Measurements from ENCODE around the gene EGR2. TPM values are rescaled to one million over a fixed set of nuclear protein-coding genes. Genes with fewer than 3 reads are reported as not detected.

EGR2 gene
- total RNA-seq, 2 donors from 2014 or later: 43.0 to 54.5 TPM

DNA sequence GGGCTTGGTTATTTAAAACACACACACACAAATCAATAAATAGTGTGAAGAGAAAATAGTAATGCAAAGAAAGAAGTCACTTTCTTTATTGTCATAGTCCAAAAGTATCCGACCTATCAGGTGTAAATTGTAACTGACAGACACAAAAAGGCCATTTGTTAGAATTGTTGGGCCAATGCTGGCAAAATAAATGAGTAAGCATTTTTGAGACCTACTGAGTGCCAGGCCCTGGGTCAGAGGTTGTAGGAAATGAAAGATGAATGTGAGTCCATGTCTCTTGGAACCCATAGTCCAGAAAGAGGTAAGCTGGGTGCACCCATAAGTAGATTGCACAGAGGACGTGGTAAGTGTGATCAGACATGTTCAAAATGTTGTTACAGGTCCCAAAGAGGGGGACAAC lies 13.5 kb upstream of the EGR2 start:
- no peak for DNase-seq (ENCODE audit: low spot score in 2 of 2)
- no peaks in the 10 kb centered on the region for H3K36me3 Mint-ChIP-seq
- H3K27ac Mint-ChIP-seq: no peak overlapping the region
- ATAC-seq: no peak
- no peaks in the 10 kb centered on the region for H3K9me3 Mint-ChIP-seq

DNA sequence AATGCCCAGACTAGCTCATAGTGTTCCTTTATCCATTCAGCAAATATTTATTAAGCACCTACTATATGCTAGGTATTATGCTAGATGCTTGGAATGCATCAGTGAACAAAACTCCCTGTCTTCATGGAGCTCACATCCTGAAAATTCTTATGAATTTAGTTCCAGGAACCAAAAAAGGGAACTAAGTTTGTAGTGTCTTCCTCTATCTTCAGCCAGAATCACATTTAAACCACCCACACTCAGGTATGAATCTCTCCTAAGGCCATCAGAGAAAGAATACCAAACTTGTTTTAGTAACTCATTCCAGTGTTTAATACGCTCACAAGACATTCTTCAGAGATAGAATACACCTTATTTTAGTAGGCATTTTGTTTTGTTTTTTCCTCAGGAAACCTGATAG lies 10.1 kb upstream of the EGR2 start:
- no peak for ATAC-seq
- no peak for DNase-seq (ENCODE audit: low spot score in 2 of 2)
- no peak overlapping the region for H3K27ac Mint-ChIP-seq
- H3K36me3 Mint-ChIP-seq: no peaks in the 10 kb centered on the region
- H3K9me3 Mint-ChIP-seq: no peaks in the 10 kb centered on the region

DNA sequence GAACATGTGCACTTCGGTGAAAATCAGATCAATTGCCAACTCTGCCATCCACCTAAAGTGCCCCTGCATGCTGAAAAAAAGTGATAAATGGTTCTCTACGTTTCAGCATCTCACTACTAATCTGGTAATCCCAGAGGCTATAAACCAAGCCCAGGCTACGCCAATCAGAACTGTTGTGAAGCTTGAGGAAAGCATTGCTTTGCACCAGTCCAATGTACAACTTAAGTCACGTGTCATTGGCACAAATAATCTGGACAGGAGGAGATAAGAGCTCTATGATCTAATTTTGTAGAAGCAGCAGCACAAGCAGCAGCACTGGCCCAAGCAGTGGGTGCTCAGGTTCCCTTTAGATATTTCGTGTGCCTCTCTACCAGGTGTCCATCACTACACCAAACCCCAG lies 4.4 kb upstream of the EGR2 start:
- peaks cover 7 to 11% of the 10 kb centered on the region in 2 donors for H3K36me3 Mint-ChIP-seq
- H3K9me3 Mint-ChIP-seq: no peaks in the 10 kb centered on the region
- ATAC-seq: no peak
- no peak for DNase-seq (ENCODE audit: low spot score in 2 of 2)
- H3K27ac Mint-ChIP-seq: no peak overlapping the region

DNA sequence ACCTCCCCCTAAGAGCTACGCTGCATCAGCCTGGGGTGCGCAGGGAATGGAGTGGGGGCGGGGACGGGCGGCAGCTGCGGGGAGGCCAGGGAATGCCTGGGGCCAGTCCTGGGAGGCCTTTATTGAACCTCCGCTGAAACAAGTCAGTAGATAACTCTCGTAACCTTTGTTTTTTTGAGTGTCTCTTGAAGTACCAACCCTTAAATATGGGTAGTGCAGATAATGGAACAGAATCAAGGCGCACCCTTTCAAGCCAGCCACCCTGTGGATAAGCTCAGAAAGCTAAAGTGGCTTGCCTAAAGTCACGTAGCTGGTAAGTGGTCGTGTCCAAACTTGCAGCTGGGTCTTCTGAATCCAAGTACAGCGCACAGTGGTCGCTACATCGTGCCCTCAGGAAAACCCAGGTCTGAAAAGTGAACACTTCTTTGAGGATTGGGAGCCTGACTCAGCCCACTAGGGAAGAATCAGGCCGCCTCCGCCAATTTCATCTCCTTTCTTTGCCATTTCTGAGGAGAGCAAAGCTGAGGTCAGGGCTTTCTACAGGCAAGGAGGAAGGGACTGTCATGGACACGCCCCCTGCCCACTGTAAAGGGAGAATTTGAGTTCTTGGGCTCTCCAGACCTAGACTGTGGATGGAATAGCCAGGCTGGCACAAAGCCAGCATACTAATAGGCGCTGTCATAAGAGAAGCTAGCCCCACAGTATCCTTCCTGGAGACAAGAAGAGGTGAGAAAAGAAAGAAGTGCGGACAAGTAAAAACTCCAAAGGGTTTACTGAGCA lies 3.2 kb upstream of the EGR2 start:
- H3K36me3 Mint-ChIP-seq: peaks cover 16 to 20% of the 10 kb centered on the region in 2 donors
- no peak for ATAC-seq
- no peak overlapping the region for H3K27ac Mint-ChIP-seq
- no peaks in the 10 kb centered on the region for H3K9me3 Mint-ChIP-seq
- no peak for DNase-seq (ENCODE audit: low spot score in 2 of 2)

DNA sequence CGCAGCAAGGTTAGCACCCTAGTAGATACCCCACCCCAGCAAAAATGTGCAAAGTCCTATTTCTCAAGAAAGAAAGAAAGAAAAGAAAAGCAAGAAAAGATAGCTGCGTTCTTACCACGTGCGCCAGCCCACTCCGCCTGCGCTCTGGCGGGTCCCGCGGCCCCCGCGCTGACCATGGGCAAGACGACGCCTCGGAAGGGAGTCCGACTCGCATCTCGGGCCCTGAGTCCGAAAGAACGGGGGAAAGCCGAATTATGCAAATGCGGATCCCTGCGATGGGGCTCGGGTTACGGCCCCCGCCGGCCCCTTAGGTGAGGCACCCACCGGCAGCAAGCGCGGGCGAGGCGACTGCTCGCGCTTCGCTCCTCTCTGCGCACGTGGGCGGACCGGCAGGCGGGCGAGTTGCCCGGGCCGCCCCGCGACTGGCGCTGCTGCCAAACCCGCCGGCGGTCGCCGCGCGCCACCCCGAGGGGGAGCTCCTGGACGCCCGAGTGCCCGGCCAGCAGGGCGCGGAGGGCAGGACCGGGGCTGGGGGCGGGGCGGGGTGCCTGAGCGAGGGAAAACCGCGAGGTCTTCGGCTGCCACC lies 2.4 kb upstream of the EGR2 start:
- no peak for ATAC-seq
- Mint-ChIP-seq H3K27ac (peak overlapping the region in 1 of 2 donors; percentile 99), H3K36me3 (peaks cover 24 to 29% of the 10 kb centered on the region in 2 donors), H3K9me3 (no peaks in the 10 kb centered on the region)
- peak; percentile 55 to 66 for DNase-seq (ENCODE audit: low spot score in 2 of 2)

DNA sequence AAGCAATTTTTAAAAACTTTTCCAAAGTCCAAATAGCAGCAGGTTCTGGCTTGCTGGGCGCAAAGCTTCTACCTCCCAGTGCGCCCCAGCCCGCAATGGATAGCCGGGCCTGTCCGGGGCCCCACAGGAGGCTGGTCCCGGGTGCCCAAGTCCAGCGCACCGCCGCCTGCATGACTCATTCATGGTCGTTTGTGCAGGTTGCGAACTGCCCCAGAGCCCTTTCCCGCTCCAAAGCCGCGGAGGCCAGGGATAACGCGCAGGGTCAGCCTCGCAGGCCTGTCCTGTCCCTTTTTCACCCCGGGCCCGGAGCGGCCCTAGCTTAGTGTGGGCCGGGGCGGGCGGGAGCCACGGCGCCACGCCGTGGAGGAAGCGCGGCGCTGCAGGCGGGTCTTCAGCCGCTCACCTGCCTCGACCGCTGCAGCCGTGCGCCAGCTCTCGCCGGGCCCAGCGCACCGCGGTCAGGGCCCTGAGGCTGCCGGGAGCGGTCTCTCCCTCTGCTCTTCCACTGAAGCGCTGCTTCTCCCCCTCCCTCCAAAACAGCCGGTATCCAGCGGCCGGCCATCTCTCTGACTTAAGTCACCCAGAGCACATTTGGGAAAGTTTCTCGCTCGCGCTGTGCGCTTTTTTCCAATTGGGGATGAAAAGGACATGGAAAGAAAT lies 1.7 kb upstream of the EGR2 start:
- peak overlapping the region; percentile 99 for H3K27ac Mint-ChIP-seq
- DNase-seq (ENCODE audit: low spot score in 2 of 2) (peak; percentile 69 to 86), ATAC-seq (peak; percentile 34 to 41)
- no peaks in the 10 kb centered on the region for H3K9me3 Mint-ChIP-seq
- H3K36me3 Mint-ChIP-seq: peaks cover 30 to 35% of the 10 kb centered on the region in 2 donors

DNA sequence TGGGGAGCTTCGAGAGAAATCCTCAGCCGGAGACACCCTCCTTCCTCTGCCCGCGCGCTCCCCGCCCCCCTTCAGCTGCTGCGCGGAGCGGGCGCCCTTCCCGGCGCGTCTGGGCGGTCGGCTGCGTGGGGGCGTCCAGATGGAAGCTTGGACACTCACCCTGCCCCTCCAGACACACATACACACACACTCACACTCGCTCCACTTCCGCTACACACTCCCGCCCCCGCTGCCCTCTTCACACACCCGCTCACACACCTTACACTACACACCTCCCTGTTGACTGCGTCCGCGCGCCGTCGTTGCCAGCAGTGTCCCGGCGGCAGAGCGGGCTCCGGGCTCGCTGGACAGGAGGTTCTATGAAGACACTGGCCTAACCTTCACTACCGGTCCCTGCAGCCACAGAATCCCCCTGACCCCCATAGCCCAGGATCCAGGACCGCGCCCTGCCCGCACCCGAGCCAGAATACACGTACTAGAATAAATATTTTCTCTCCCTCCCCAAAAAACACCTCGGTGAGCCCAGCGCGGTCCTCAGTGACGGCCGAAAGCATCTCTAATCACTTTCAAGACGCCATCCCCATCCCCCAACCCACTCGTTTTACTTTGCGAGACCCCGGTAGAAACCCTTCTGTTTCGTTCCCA lies 1.1 kb upstream of the EGR2 start:
- ATAC-seq: peak; percentile 9 to 12
- H3K27ac Mint-ChIP-seq: peak overlapping the region; percentile 99
- DNase-seq (ENCODE audit: low spot score in 2 of 2): peak; percentile 63 to 78
- no peaks in the 10 kb centered on the region for H3K9me3 Mint-ChIP-seq
- peaks cover 36 to 41% of the 10 kb centered on the region in 2 donors for H3K36me3 Mint-ChIP-seq

DNA sequence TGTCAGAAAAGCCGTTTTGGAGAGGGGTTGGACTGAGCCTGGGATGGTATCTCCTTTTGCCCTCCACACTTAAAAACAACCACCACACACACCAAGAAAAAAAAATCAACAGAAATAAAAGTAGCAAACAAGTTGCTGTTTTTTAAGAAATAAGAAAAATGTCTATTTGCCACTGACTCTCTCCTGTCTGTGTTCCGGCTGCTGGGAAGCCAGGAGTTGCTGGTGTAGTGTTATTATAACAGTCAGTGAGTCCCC lies 163 bp downstream of the EGR2 start:
- ATAC-seq: no peak
- H3K9me3 Mint-ChIP-seq: no peaks in the 10 kb centered on the region
- DNase-seq (ENCODE audit: low spot score in 2 of 2): no peak
- peak overlapping the region; percentile 99 for H3K27ac Mint-ChIP-seq
- H3K36me3 Mint-ChIP-seq: peaks cover 36 to 41% of the 10 kb centered on the region in 2 donors

DNA sequence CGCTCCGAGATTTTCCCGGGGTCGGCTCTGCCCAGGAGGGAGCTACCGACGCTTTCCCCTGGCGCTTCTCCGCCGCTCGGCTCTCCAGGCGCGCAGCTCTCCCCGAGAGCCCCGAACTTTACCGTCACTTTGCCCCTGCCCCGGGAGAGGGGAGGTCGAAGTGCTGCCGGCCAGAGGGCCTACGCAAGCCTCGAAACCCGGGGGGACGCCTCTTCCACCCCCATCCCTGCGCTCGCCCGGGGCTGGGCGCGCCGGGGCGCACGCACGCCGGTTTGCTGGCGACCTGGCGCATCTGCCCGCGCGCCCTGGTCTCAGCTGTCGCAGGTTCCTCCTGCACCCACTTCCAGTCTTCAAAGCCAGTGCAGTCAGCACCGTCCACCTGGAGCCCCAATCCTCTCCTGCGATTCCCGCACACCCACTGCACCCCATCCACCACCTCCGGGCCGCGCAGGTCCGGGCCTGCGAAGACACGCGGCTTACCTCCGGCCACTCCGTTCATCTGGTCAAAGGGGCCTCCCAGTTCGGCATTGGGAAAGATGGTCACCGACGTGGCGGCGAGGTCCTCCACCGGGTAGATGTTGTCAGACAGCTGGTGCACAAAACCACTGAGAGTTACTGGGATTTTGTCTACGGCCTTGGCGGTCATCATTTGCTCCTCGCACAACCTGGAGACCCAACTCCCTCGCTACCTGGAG lies 638 bp downstream of the EGR2 start:
- H3K9me3 Mint-ChIP-seq: no peaks in the 10 kb centered on the region
- H3K36me3 Mint-ChIP-seq: peaks cover 36 to 41% of the 10 kb centered on the region in 2 donors
- DNase-seq (ENCODE audit: low spot score in 2 of 2) (peak; percentile 42 to 71), ATAC-seq (no peak)
- peak overlapping the region; percentile 99 for H3K27ac Mint-ChIP-seq

DNA sequence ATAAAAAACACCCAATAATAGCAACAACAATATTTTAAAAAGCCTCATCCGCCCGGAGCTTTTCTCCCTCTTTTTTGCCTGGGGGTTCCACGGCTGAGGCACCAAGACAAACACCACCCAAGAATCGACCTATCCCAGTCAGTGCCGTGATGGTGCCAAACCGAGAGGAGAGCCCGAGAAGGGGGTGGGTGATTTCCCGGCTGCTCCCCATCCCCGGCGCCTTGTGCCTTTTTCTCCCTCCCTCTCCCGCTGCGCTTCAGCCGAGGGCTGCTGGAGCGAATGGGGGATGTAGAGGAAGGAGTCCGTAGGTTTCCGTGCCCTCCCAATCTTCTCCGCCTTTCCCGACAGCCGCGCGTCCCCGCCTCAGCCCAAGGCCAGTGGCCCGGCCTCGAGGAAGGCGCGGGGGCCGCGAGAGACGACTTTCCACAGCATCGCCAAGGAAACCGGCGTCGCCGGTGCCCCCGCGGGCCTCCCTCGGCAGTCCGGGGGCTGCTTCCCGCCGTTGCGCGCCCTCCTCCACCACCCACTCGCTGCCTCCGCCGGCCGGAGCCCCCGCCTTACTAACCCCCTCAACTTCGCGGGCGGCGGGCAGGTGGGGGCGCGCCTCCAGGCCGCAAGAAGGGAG lies 1.3 kb downstream of the EGR2 start:
- peaks cover 36 to 41% of the 10 kb centered on the region in 2 donors for H3K36me3 Mint-ChIP-seq
- no peak for ATAC-seq
- no peaks in the 10 kb centered on the region for H3K9me3 Mint-ChIP-seq
- H3K27ac Mint-ChIP-seq: peak overlapping the region; percentile 99
- DNase-seq (ENCODE audit: low spot score in 2 of 2): peak; percentile 16 to 59

DNA sequence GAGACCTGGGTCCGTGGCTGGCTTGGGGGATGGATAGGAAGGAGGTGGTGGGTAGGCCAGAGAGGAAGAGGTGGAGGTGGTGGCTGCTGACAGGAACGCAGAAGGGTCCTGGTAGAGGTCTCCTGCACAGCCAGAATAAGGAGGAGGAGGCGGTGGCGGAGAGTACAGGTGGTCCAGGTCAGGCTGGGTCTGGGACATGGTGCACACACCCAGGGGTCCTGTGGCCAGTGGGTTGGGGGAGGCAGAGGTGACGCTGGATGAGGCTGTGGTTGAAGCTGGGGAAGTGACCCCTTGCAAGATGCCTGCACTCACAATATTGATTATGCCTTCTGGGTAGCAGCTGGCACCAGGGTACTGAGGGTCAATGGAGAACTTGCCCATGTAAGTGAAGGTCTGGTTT lies 2.2 kb downstream of the EGR2 start:
- DNase-seq (ENCODE audit: low spot score in 2 of 2): peak in 1 of 2 donors; percentile 11

DNA sequence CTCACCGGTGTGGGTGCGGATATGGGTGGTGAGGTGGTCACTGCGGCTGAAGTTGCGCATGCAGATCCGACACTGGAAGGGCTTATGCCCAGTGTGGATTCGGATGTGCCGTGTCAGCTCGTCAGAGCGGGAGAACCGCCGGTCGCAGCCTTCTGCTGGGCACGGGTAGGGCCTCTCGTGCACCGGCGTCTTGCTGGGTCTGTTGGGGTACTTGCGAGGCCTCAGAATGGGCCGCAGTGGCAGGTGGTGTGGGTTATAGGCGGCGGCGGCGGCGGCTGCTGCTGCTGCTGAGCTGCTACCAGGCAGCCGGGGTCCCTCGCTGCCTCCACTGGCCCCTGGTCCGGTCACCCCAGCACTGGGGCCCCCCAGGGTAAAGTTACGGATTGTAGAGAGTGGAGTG lies 2.7 kb downstream of the EGR2 start:
- Mint-ChIP-seq H3K9me3 (no peaks in the 10 kb centered on the region), H3K36me3 (peaks cover 36 to 41% of the 10 kb centered on the region in 2 donors), H3K27ac (peak overlapping the region; percentile 90 to 99)
- ATAC-seq (no peak), DNase-seq (ENCODE audit: low spot score in 2 of 2) (no peak)

More for the DNA sequence above, 2.2 kb downstream of the EGR2 start:
- no peaks in the 10 kb centered on the region for H3K9me3 Mint-ChIP-seq
- ATAC-seq: no peak
- peaks cover 36 to 41% of the 10 kb centered on the region in 2 donors for H3K36me3 Mint-ChIP-seq
- peak overlapping the region; percentile 90 to 99 for H3K27ac Mint-ChIP-seq

DNA sequence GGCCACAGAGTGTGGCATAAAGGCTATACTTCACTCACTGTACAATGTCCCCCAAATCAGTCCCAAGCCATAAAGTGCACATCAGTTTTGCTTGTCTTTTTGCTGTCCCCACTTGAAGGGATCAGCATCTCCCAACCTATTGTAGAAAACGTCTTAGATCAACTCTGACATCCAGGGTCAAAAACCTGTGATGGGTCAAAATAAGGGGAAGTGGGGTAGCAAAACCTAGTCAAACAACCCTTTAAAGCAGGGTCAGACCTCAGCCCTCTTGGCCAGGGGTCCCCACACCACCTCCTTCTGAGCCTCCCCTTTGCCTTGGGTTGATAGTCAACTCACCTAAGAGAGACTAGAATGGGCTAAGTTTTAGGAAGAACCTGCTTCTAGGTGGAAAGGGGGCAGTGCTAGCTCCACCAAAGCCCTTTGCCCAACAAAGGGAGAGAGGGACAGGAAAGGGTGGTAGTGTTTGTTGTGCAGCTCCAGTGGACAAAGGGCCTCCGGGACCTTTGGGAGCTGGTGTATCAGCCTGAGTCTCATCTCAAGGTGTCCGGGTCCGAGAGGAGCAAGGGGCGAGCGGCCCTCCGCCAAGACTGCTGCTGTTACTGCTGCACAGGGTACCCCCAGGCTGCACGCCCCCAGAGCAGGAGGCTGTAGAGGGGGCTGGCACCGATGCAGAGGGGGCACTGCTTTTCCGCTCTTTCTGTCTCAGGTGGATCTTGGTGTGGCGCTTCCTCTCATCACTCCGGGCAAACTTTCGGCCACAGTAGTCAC lies 3.3 kb downstream of the EGR2 start:
- Mint-ChIP-seq H3K9me3 (no peaks in the 10 kb centered on the region), H3K36me3 (peaks cover 36 to 38% of the 10 kb centered on the region in 2 donors)

DNA sequence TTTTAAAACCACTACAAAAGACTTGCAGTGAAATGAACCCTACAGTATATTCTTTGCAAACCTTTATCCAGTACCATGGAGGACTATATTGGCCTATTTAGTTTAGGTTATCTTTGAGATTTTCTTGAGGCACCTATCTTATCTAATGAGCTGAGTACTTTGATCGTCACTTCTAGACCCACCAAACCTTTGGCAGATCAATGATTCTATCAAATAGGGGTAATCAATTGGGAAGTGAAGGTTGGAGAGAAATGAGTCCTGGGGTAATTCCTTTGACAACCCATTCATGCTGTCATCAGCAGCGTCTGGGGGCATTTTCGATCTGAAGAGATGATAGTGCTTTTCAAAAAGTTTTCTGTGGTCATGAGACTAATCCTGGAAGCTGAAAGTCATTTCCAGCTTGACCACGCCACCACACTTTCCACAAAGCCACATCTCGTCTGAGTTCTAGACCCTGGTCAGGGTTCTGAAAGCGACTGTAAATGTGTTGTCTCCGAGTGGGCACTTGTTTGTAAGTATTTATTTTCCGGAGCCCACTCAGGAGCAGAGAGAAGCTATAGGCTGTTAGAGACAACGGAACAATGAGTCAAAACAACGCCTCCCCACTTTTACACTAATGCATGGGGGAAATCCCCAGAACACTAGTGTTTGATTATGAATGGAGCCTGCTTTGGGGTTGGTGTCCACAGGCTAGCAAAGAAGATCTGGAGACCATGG lies 4.8 kb downstream of the EGR2 start:
- peaks cover 45 to 47% of the 10 kb centered on the region in 2 donors for H3K36me3 Mint-ChIP-seq
- H3K27ac Mint-ChIP-seq: peak overlapping the region; percentile 87 to 93
- no peaks in the 10 kb centered on the region for H3K9me3 Mint-ChIP-seq
- ATAC-seq (peak; percentile 65 to 70), DNase-seq (ENCODE audit: low spot score in 2 of 2) (peak; percentile 74 to 89)

More for the DNA sequence above, 3.3 kb downstream of the EGR2 start:
- peak overlapping the region; percentile 7 to 99 for H3K27ac Mint-ChIP-seq
- DNase-seq (ENCODE audit: low spot score in 2 of 2) (peak in 1 of 2 donors; percentile 6), ATAC-seq (no peak)

All from activated naive CD4-positive, alpha-beta T cell treated with anti-CD3 and anti-CD28 coated beads, Interleukin-2, amount 50 U/mL, for 72 hours (primary cell).